Right ventricle myocardium inferior (tissue), 1 donor: Measurements from ENCODE around the gene ADRA2A. TPM values are rescaled to one million over a fixed set of nuclear protein-coding genes. Genes with fewer than 3 reads are reported as not detected.

ENCODE experiments used
- ATAC-seq: fragments of 200-7000 bp; cut with Tn5 transposase; one replicate; pipeline ENCODE4 v1.9.1; 2020; ENCODE audit warnings: mild to moderate bottlenecking, moderate library complexity
- DNase-seq: peaks from one replicate; pipeline ENCODE4 v3.0.0; 2021; ENCODE audit errors: missing footprints
- intact Hi-C: fragments of 100-400 bp; cut with DNase I; formaldehyde crosslinking; loops from one replicate; pipeline ENCODE4 v1.11.0; 2022
- total RNA-seq: library from RNA; stranded (reverse); fragmentation: NEBNext Ultra II Directional; extraction: Animal tissue kit (Norgen Biotek cat#: 25700); gene quantifications from one replicate; pipeline ENCODE4 v1.2.1, GENCODE V29; 2021
- donor health status: DM: no; HTN: yes; CAD: no; lungs with severe emphysema.

ADRA2A gene
- total RNA-seq, 1 donor from 2014 or later, result 1.0 TPM

- no peak for DNase-seq
- intact Hi-C loops, result no loop called here
- ATAC-seq, result no peak
Observed at GRCh38 chr10:111125102-111125501, 48.3 kb downstream of the ADRA2A start.

- DNase-seq (no peak), ATAC-seq (no peak)
- intact Hi-C loops, result no loop called here
Observed at GRCh38 chr10:111126077-111126476, 49.2 kb downstream of the ADRA2A start.

GRCh38 chr10:111127081-111127848, 50.4 kb downstream of the ADRA2A start:
- DNase-seq, result no peak
- intact Hi-C loops, result no loop called here
- no peak for ATAC-seq

GRCh38 chr10:111128331-111129180, 51.7 kb downstream of the ADRA2A start:
- no peak for ATAC-seq
- no peak for DNase-seq

GRCh38 chr10:111129363-111129762, 52.5 kb downstream of the ADRA2A start:
- ATAC-seq (no peak), DNase-seq (no peak)
- intact Hi-C loops, result no loop called here

More at GRCh38 chr10:111128331-111129180, 51.7 kb downstream of the ADRA2A start:
- intact Hi-C loops, result no loop called here

- intact Hi-C loops, result loop anchor here (1.0 kb wide), 1 partner anchor 10 kb away; no protein-coding TSS in a partner anchor
- ATAC-seq, result no peak
- no peak for DNase-seq
Observed at GRCh38 chr10:111130471-111130870, 53.6 kb downstream of the ADRA2A start.

Other genes starting within 250 kb of the ADRA2A start
- gene PDCD4, start 205.1 kb upstream of the ADRA2A start, total RNA-seq, result 71.6 TPM
- 19.0 TPM for gene BBIP1, start 157.8 kb upstream of the ADRA2A start, total RNA-seq
- gene SHOC2, start 157.4 kb upstream of the ADRA2A start, total RNA-seq, result 44.2 TPM